ENCODE data around the gene SRM.

- TF ChIP-seq, protein P1, sequence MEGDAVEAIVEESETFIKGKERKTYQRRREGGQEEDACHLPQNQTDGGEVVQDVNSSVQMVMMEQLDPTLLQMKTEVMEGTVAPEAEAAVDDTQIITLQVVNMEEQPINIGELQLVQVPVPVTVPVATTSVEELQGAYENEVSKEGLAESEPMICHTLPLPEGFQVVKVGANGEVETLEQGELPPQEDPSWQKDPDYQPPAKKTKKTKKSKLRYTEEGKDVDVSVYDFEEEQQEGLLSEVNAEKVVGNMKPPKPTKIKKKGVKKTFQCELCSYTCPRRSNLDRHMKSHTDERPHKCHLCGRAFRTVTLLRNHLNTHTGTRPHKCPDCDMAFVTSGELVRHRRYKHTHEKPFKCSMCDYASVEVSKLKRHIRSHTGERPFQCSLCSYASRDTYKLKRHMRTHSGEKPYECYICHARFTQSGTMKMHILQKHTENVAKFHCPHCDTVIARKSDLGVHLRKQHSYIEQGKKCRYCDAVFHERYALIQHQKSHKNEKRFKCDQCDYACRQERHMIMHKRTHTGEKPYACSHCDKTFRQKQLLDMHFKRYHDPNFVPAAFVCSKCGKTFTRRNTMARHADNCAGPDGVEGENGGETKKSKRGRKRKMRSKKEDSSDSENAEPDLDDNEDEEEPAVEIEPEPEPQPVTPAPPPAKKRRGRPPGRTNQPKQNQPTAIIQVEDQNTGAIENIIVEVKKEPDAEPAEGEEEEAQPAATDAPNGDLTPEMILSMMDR (IDR thresholded peaks at IDR 0.05): no peak
- no peak for TF ChIP-seq POLR2A (IDR thresholded peaks at IDR 0.05)
These were observed 13.6 kb downstream of the SRM start for GRCh38 chr1:11046270-11046566.
